GM19351 (cell line): ENCODE data around the gene LGALS4.
"Not testable (repeated sequence)": the region's sequence is repeated elsewhere in the genome, so short reads cannot be mapped to it uniquely, and the experiment has no call there.

Experiments
- ATAC-seq: cut with Tn5 transposase; IDR thresholded peaks from one replicate; pipeline ENCODE4 v1.9.1; 2021; ENCODE audit warnings: mild to moderate bottlenecking, moderate library complexity; ENCODE audit not compliant: unreplicated experiment

Gene LGALS4

GRCh38 chr19:38825936-38826335 is 13.2 kb upstream of the LGALS4 start:
- ATAC-seq, result not testable (repeated sequence)

GRCh38 chr19:38821230-38821825 is 8.6 kb upstream of the LGALS4 start:
- ATAC-seq, result not testable (repeated sequence)

GRCh38 chr19:38819231-38819920 is 6.6 kb upstream of the LGALS4 start:
- no peak for ATAC-seq

GRCh38 chr19:38817081-38817480 is 4.3 kb upstream of the LGALS4 start:
- no peak for ATAC-seq

- no peak for ATAC-seq
Observed at GRCh38 chr19:38816131-38816750, 3.5 kb upstream of the LGALS4 start.

- ATAC-seq, result no peak
Observed at GRCh38 chr19:38815059-38816001, 2.6 kb upstream of the LGALS4 start.

- not testable (repeated sequence) for ATAC-seq
Observed at GRCh38 chr19:38813932-38814331, 1.2 kb upstream of the LGALS4 start.

GRCh38 chr19:38813323-38813722 is 578 bp upstream of the LGALS4 start:
- no peak for ATAC-seq

GRCh38 chr19:38812009-38812840 is 520 bp downstream of the LGALS4 start:
- ATAC-seq, result no peak

GRCh38 chr19:38809592-38810252 is 3.0 kb downstream of the LGALS4 start:
- ATAC-seq, result no peak

- no peak for ATAC-seq
Observed at GRCh38 chr19:38808741-38809140, 4.0 kb downstream of the LGALS4 start.

GRCh38 chr19:38807374-38808098 is 5.2 kb downstream of the LGALS4 start:
- not testable (repeated sequence) for ATAC-seq

GRCh38 chr19:38806371-38806770 is 6.4 kb downstream of the LGALS4 start:
- no peak for ATAC-seq

- no peak for ATAC-seq
Observed at GRCh38 chr19:38805180-38805579, 7.6 kb downstream of the LGALS4 start.

- ATAC-seq, result no peak
Observed at GRCh38 chr19:38803543-38803942, 9.2 kb downstream of the LGALS4 start.

GRCh38 chr19:38801359-38802095 is 11.2 kb downstream of the LGALS4 start:
- ATAC-seq, result no peak

GRCh38 chr19:38800577-38801347 is 12.0 kb downstream of the LGALS4 start:
- no peak for ATAC-seq

GRCh38 chr19:38799104-38799503 is 13.6 kb downstream of the LGALS4 start:
- no peak for ATAC-seq
